ENCODE measurements around the gene ARPC5.

The ARPC5 gene

DNA sequence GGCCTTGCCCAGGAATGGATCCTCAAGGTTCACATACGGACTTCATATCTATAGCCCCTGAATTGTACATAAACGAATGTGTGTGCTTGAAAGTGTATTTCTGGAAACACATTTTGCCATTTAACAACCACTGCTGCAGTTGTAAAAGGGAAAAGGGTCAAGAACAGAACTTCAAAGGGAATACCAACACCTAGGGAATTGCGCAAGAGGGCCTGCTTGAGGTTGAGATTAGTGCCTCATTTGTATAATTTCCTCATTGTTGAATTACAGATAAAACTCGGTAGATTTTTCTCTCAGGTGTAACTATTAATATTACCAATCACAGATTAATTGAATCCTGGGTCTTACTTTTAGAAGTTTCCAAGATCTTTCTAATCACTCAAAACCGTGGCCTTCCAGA is 51.4 kb downstream of the ARPC5 start:
- no peak for DNase-seq

DNA sequence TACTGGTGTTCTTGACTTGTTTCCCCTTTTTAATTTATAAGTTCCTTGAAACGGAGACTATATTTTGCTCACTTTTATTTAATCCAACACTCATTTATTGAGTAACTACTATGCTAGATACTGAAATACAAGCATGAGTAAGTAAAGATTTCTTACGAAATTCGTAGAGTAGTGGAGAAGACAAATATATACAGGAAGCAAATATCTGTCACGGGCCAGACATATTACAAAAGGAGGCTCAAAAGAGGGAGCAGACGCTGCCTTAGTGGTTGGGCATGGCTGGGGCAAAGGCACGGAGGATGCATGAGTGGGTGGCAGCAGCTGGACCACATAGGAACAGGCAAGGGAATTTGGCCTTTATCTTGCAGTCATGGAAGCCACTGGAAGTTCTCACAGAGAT is 52.1 kb downstream of the ARPC5 start:
- DNase-seq, result no peak

- DNase-seq, result no peak
These were observed 53.4 kb downstream of the ARPC5 start for GRCh38 chr1:183582021-183582713.

DNA sequence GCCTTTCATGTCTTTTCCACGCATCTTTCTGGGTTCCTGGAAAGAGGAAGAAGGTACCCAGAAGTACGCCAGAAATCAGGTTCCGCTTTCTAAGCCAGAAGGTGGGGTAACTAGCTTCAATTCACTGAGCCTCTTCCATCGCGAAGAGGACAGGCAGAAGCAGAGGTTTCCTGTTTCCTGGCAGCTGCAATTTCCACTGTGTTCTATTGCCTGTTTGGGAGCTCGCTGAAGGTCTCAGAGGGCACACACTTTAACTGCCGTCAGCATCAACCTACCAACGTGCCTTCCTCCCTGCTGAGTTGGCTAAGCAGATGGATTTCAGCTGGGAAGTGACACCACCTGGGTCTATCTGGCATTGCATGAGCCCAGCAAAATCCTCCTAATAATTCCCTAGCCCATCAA is 55.3 kb downstream of the ARPC5 start:
- DNase-seq, result no peak

DNA sequence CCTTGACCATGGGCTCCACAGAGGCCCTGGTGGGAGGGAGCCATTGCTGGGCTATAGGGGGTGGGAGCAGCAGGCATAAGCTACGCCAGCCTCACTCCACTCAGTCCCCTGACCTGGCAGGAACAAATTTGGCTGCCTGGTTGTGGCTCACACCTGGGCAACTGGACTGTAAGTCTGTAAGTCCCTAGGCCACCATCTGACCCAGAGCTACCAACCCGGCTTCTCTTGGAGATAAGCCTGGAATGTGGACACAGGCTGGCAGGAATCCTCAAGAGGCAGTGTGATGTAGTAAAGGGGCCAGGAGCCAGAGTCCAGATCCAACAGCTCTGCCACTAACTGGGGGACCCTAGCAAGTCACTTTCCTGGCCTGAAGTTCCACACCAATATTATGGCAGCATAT is 56.7 kb downstream of the ARPC5 start:
- no peak for DNase-seq

DNA sequence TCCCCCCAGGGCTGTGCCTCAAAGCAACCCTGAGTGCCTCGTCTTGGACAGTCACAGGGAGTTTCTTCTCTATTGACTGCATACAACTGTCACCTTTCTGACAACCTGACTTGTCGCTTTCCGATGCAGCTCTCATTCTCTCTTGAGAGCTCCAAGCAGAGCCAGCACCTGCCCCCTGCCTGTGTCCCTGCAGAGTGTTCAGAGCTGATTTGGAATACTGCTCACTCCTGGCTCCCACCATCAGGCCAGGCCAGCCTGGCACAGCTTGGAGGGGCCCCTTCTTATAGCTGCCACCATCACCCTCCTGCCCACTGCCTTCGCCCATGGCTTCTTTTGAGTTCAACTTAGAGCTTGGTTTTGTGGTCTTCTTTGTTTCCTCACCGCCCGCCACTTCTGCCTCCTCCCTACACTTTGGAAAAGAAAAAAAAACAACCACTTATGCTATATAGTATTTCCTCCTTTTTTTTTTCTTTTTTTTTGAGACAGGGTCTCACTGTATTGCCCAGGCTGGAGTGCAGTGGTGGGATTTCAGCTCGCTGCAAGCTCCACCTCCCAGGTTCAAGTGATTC is 57.6 kb downstream of the ARPC5 start:
- no peak for DNase-seq

DNA sequence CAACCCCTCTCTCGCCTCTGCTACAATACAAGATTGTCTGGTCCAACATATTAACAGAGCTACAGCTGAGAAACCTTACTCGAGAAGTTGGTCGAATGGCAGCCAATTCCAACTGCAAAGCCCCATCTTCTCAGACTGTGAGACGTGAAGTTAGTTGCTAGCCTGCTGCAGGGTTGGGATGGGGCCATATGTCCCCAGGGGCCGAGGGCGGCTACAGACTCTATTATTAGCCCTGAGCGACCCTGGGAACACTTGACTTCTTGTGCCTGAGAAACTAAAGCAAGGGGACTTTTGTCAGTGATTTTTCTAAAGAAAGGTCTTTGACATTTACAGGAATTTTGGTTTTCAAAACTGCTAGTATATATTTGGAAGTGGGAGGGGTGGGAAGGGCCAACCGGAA is 59.0 kb downstream of the ARPC5 start:
- no peak for DNase-seq

GRCh38 chr1:183575606-183576005 is 60.0 kb downstream of the ARPC5 start:
- no peak for DNase-seq

DNA sequence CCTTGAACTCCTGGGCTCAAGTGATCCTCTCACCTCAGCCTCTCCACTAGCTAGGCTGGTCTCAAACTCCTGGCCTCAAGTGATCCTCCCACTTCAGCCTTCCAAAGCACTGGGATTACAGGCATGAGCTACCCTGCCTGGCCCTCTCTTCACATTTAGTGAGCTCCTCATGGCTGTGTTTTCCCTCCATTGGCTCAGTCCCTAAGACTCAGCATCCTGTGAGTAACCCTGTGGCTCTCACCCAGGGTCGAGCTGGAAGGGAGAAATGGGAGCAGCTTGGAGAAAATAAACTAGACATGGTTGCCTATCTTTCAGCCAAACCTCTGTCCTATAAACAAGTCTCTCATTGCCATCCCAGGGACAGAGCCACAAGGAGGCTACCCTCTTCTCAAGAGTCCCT is 62.9 kb downstream of the ARPC5 start:
- DNase-seq, result no peak

GRCh38 chr1:183571678-183572268 is 63.8 kb downstream of the ARPC5 start:
- no peak for DNase-seq

Data from stimulated activated CD4-positive, alpha-beta T cell treated with anti-CD3 and anti-CD28 coated beads, Interleukin-1b, Interleukin-23, amount 100 ng/mL, for 48 hours (primary cell).